ENCODE results near the gene OR13J1. TPM values are rescaled to one million over a fixed set of nuclear protein-coding genes. Genes with fewer than 3 reads are reported as not detected.

Gene OR13J1
- polyA plus RNA-seq, 2 of the 4 experiments (the other 2 are of a cell fraction): not detected

- FAIRE-seq: no peak
- no peak overlapping the region for H3K4me2 ChIP-seq
- H3K9me3 ChIP-seq: no peaks in the 10 kb centered on the region
- 72% methylated on average over 3 of the region's 3 CpGs for WGBS (ENCODE audit: missing lambda C conversion rate)
- TF ChIP-seq HOXB5 (CRISPR knock-in tag; IDR thresholded peaks at IDR 0.05) (no peak), CBX8 (IDR thresholded peaks at IDR 0.05) (no peak)
- no peak for DNase-seq (ENCODE audit: low read depth in 1 of 2, low spot score in 1 of 2)
- H3K27ac ChIP-seq: no peak overlapping the region
- no peak overlapping the region for H3K4me3 ChIP-seq
- peaks cover 13% of the 10 kb centered on the region for H3K4me1 ChIP-seq
- ATAC-seq: no peak
- CTCF ChIA-PET: interaction anchor here (1.0 to 9.2 kb wide), 7 partner anchors 16 to 112 kb away, joined by 3 to 59 read pairs (median 4); partner anchors contain the start of genes FAM221B, OR13J1 and TMEM8B
- POLR2A ChIA-PET: no interaction called here
Observed at GRCh38 chr9:35842795-35843194, 27.4 kb downstream of the OR13J1 start.

- 90% methylated on average over 17 of the region's 17 CpGs for WGBS (ENCODE audit: missing lambda C conversion rate)
- DNase-seq (ENCODE audit: low read depth in 1 of 2, low spot score in 1 of 2) (no peak), FAIRE-seq (no peak), ATAC-seq (no peak)
- Histone ChIP-seq H3K27ac (no peak overlapping the region), H3K4me1 (peaks cover 13% of the 10 kb centered on the region), H3K4me3 (no peak overlapping the region), H3K4me2 (no peak overlapping the region), H3K9me3 (no peaks in the 10 kb centered on the region)
- TF ChIP-seq ZFP36 (IDR thresholded peaks at IDR 0.05; ENCODE audit: borderline replicate concordance, partially characterized antibody) (no peak), SMC3 (IDR thresholded peaks at IDR 0.05) (no peak), RNF2 (IDR thresholded peaks at IDR 0.05; ENCODE audit: borderline replicate concordance, low read depth) (no peak), RAD21 (conservative IDR thresholded peaks at IDR 0.05 in 1 of 2, IDR thresholded peaks at IDR 0.05 in 1 of 2) (no peak), ZSCAN20 (CRISPR knock-in tag; IDR thresholded peaks at IDR 0.05) (no peak), EHMT2 (IDR thresholded peaks at IDR 0.05; ENCODE audit: low read depth) (no peak), EHF (CRISPR knock-in tag; IDR thresholded peaks at IDR 0.05) (no peak), CHD4 (IDR thresholded peaks at IDR 0.05; ENCODE audit: borderline replicate concordance) (no peak), BCL3 (IDR thresholded peaks at IDR 0.05) (no peak), NPAS2 (CRISPR knock-in tag; IDR thresholded peaks at IDR 0.05; ENCODE audit: borderline replicate concordance) (no peak), CHD2 (IDR thresholded peaks at IDR 0.05; ENCODE audit: low read length, partially characterized antibody) (no peak)
- POLR2A ChIA-PET: no interaction called here
- CTCF ChIA-PET: interaction anchor here (1.0 to 9.2 kb wide), 7 partner anchors 15 to 113 kb away, joined by 3 to 59 read pairs (median 4); partner anchors contain the start of genes FAM221B, OR13J1 and TMEM8B
Observed at GRCh38 chr9:35842020-35842745, 28.0 kb downstream of the OR13J1 start.

- POLR2A ChIA-PET: no interaction called here
- ATAC-seq (no peak), DNase-seq (ENCODE audit: low read depth in 1 of 2, low spot score in 1 of 2) (no peak), FAIRE-seq (no peak)
- H3K4me3 ChIP-seq: no peak overlapping the region
- 100% methylated on average over 5 of the region's 5 CpGs for WGBS (ENCODE audit: missing lambda C conversion rate)
- H3K4me2 ChIP-seq: no peak overlapping the region
- no peaks in the 10 kb centered on the region for H3K9me3 ChIP-seq
- peaks cover 13% of the 10 kb centered on the region for H3K4me1 ChIP-seq
- no peak for TF ChIP-seq HOXB13 (CRISPR knock-in tag; IDR thresholded peaks at IDR 0.05; ENCODE audit: low read depth)
- TF ChIP-seq FOSL2 (IDR thresholded peaks at IDR 0.05): no peak
- TF ChIP-seq FOSL2 (CRISPR knock-in tag; IDR thresholded peaks at IDR 0.05): no peak
- TF ChIP-seq FOXS1 (CRISPR knock-in tag; IDR thresholded peaks at IDR 0.05): no peak
- no peak for TF ChIP-seq RAD21 (conservative IDR thresholded peaks at IDR 0.05 in 1 of 2, IDR thresholded peaks at IDR 0.05 in 1 of 2)
- TF ChIP-seq MAX (IDR thresholded peaks at IDR 0.05): no peak
- no peak for TF ChIP-seq KDM5A (IDR thresholded peaks at IDR 0.05)
- TF ChIP-seq RFX5 (IDR thresholded peaks at IDR 0.05): no peak
- TF ChIP-seq TFCP2L1 (CRISPR knock-in tag; IDR thresholded peaks at IDR 0.05): no peak
- TF ChIP-seq MYC (IDR thresholded peaks at IDR 0.05; ENCODE audit: borderline replicate concordance, low read length): no peak
- no peak for TF ChIP-seq NPAS2 (CRISPR knock-in tag; IDR thresholded peaks at IDR 0.05; ENCODE audit: borderline replicate concordance)
- CTCF ChIA-PET: interaction anchor here (1.1 to 9.2 kb wide), 6 partner anchors 15 to 114 kb away, joined by 3 to 59 read pairs (median 5); partner anchors contain the start of genes FAM221B, OR13J1 and TMEM8B
- no peak overlapping the region for H3K27ac ChIP-seq
Observed at GRCh38 chr9:35841645-35841900, 28.6 kb downstream of the OR13J1 start.

Measured in A549 (cell line).